SK-N-SH (cell line): ENCODE measurements around the gene CCDC106. TPM values are rescaled to one million over a fixed set of nuclear protein-coding genes. Genes with fewer than 3 reads are reported as not detected.

ENCODE experiments used
- CTCF ChIA-PET: fragments of 300-600, 350-600 bp; formaldehyde crosslinking; extraction: SDS; loops from one replicate; lab custom pipeline; 2021; lab: Yijun Ruan, JAX
- POLR2A ChIA-PET: fragments of 350-600 bp; sonication (Branson Sonifier 250); formaldehyde crosslinking; extraction: SDS; loops from one replicate; lab custom pipeline; 2020; ENCODE audit warnings: antibody characterized with exemption, inconsistent platforms; lab: Yijun Ruan, JAX
- DNase-seq: peaks from one replicate; pipeline ENCODE4 v3.0.0; 2012
- H2AFZ ChIP-seq: fragments of 200-600 bp; sonication (generic); 2 replicates; pipeline ENCODE4 v1.8.1; 2016; ENCODE audit warnings: antibody characterized with exemption, mild to moderate bottlenecking, low read depth
- H3F3A ChIP-seq: fragments of 200-600 bp; sonication (generic); replicated peaks from 2 replicates; pipeline ENCODE3; 2016; ENCODE audit warnings: antibody characterized with exemption, mild to moderate bottlenecking; ENCODE audit not compliant: insufficient read depth
- H3K27ac ChIP-seq, 2 experiments: fragments of 200-500 bp in 1 of 2; fragments of 200-600 bp in 1 of 2; sonication (Bioruptor generic) in 1 of 2; sonication (generic), shearing (Covaris generic) in 1 of 2; 2 replicates each; pipeline versions ENCODE4 v1.5.1 to v1.6.1; 2014 to 2016; ENCODE audit warnings: low read depth in 2 of 2, inconsistent platforms in 1 of 2, low read length in 1 of 2, mild to moderate bottlenecking in 1 of 2, mixed read lengths in 1 of 2
- H3K27me3 ChIP-seq: fragments of 200-600 bp; sonication (generic), shearing (Covaris generic); 2 replicates; pipeline ENCODE4 v1.6.1; 2016; ENCODE audit warnings: mixed run types; ENCODE audit not compliant: insufficient read depth
- H3K36me3 ChIP-seq, 2 experiments: fragments of 200-500 bp in 1 of 2; fragments of 200-600 bp in 1 of 2; sonication (Bioruptor generic) in 1 of 2; sonication (generic) in 1 of 2; replicated peaks in 1 of 2; 2 replicates each; pipeline versions ENCODE3 to v1.5.1; 2014 to 2016; ENCODE audit warnings: low read length in 1 of 2, mild to moderate bottlenecking in 1 of 2; ENCODE audit not compliant: insufficient read depth in 2 of 2, control insufficient read depth in 1 of 2
- H3K4me1 ChIP-seq, 2 experiments: fragments of 200-500 bp in 1 of 2; fragments of 200-600 bp in 1 of 2; sonication (Bioruptor generic) in 1 of 2; sonication (generic), shearing (Covaris generic) in 1 of 2; 2 replicates each; pipeline versions ENCODE4 v1.5.1 to v1.6.1; 2014 to 2016; ENCODE audit warnings: low read depth in 1 of 2, low read length in 1 of 2, mixed run types in 1 of 2; ENCODE audit not compliant: insufficient read depth in 2 of 2, control insufficient read depth in 1 of 2
- H3K4me2 ChIP-seq: fragments of 200-600 bp; sonication (generic), shearing (Covaris generic); 2 replicates; pipeline ENCODE4 v1.6.1; 2017; ENCODE audit warnings: mixed run types
- H3K4me3 ChIP-seq, 2 experiments: fragments of 200-500 bp in 1 of 2; fragments of 200-600 bp in 1 of 2; sonication (Bioruptor generic) in 1 of 2; sonication (generic), shearing (Covaris generic) in 1 of 2; 2 replicates each; pipeline versions ENCODE4 v1.5.1 to v1.8.1; 2014 to 2016; ENCODE audit warnings: low read depth in 2 of 2, inconsistent platforms in 1 of 2, low read length in 1 of 2, mild to moderate bottlenecking in 1 of 2, mixed read lengths in 1 of 2, moderate library complexity in 1 of 2
- H3K79me2 ChIP-seq: fragments of 200-600 bp; sonication (generic); 2 replicates; pipeline ENCODE4 v1.8.1; 2017; ENCODE audit warnings: mild to moderate bottlenecking; ENCODE audit not compliant: insufficient read depth
- H3K9ac ChIP-seq: fragments of 200-600 bp; sonication (generic); 2 replicates; pipeline ENCODE4 v1.6.1; 2017; ENCODE audit warnings: mixed run types
- H3K9me2 ChIP-seq: fragments of 200-600 bp; sonication (generic); 2 replicates; pipeline ENCODE4 v1.6.1; 2017; ENCODE audit warnings: mixed run types
- H3K9me3 ChIP-seq: fragments of 200-600 bp; sonication (generic); 2 replicates; pipeline ENCODE4 v1.6.1; 2017; ENCODE audit warnings: mixed run types, mild to moderate bottlenecking, moderate library complexity
- H4K20me1 ChIP-seq: fragments of 200-600 bp; sonication (generic); 2 replicates; pipeline ENCODE4 v1.6.1; 2017; ENCODE audit warnings: mild to moderate bottlenecking, mixed run types; ENCODE audit not compliant: insufficient read depth
- EZH2phosphoT487 ChIP-seq: fragments of 200-600 bp; sonication (generic); IDR thresholded peaks from 2 replicates; pipeline ENCODE4 v1.6.1; 2017; ENCODE audit warnings: low read depth, mixed run types, mild to moderate bottlenecking, antibody characterized with exemption, moderate library complexity, borderline replicate concordance
- FOXM1 ChIP-seq: IDR thresholded peaks from 2 replicates; pipeline ENCODE4 v1.4.0; 2012; ENCODE audit warnings: low read depth, mild to moderate bottlenecking
- GABPA ChIP-seq: IDR thresholded peaks from 2 replicates; pipeline ENCODE4 v1.4.0; 2012; ENCODE audit warnings: low read depth, mild to moderate bottlenecking
- GATA2 ChIP-seq: sonication (generic); formaldehyde crosslinking; IDR thresholded peaks from 2 replicates; pipeline ENCODE4 v1.5.0; 2020; ENCODE audit warnings: mild to moderate bottlenecking, missing genetic modification reagents
- JUND ChIP-seq: IDR thresholded peaks from 2 replicates; pipeline ENCODE4 v1.4.0; 2012
- NRF1 ChIP-seq: IDR thresholded peaks from 2 replicates; pipeline ENCODE4 v1.6.1; 2012; ENCODE audit warnings: low read depth, mild to moderate bottlenecking, low read length
- POLR2AphosphoS5 ChIP-seq: IDR thresholded peaks from 2 replicates; pipeline ENCODE4 v1.6.1; 2012; ENCODE audit warnings: low read depth, low read length
- RCOR1 ChIP-seq: fragments of 150-350 bp; IDR thresholded peaks from 2 replicates; pipeline ENCODE4 v1.6.1; 2017; ENCODE audit warnings: antibody characterized with exemption, low read length
- TAF1 ChIP-seq: IDR thresholded peaks from 2 replicates; pipeline ENCODE4 v1.6.1; 2012; ENCODE audit warnings: low read depth, mild to moderate bottlenecking, low read length, moderate library complexity, borderline replicate concordance
- YY1 ChIP-seq: IDR thresholded peaks from 2 replicates; pipeline ENCODE4 v1.4.0; 2012; ENCODE audit warnings: low read depth, mild to moderate bottlenecking
- WGBS: methylation state at CpG from one replicate; pipeline ENCODE4 v1.1.6; 2017; ENCODE audit warnings: low lambda C conversion rate; 5-methylcytosine and 5-hydroxymethylcytosine counted together
- polyA plus RNA-seq, 3 experiments: library from polyadenylated mRNA; depleted of rRNA; stranded (reverse); fragments of >200 nt; gene quantifications; 2 replicates each; pipeline ENCODE4 v1.2.3, GENCODE V29; 2012
- TF ChIP-seq, protein P1 (sequence below): fragments of 200-600 bp; sonication (generic); IDR thresholded peaks from 2 replicates; pipeline ENCODE4 v1.6.1; 2017; ENCODE audit warnings: antibody characterized with exemption, mild to moderate bottlenecking, moderate library complexity
- TF ChIP-seq, protein P2 (sequence below): IDR thresholded peaks from 2 replicates; pipeline ENCODE4 v1.6.1; 2012; ENCODE audit warnings: mild to moderate bottlenecking, low read depth, low read length, moderate library complexity
- TF ChIP-seq, protein P3 (sequence below): fragments of 150-350 bp; IDR thresholded peaks from 2 replicates; pipeline ENCODE4 v1.6.1; 2016; ENCODE audit warnings: mild to moderate bottlenecking, low read depth, low read length

The CCDC106 gene
- polyA plus RNA-seq, 1 of the 3 experiments (the other 2 are of a cell fraction): 27.1 TPM

DNA sequence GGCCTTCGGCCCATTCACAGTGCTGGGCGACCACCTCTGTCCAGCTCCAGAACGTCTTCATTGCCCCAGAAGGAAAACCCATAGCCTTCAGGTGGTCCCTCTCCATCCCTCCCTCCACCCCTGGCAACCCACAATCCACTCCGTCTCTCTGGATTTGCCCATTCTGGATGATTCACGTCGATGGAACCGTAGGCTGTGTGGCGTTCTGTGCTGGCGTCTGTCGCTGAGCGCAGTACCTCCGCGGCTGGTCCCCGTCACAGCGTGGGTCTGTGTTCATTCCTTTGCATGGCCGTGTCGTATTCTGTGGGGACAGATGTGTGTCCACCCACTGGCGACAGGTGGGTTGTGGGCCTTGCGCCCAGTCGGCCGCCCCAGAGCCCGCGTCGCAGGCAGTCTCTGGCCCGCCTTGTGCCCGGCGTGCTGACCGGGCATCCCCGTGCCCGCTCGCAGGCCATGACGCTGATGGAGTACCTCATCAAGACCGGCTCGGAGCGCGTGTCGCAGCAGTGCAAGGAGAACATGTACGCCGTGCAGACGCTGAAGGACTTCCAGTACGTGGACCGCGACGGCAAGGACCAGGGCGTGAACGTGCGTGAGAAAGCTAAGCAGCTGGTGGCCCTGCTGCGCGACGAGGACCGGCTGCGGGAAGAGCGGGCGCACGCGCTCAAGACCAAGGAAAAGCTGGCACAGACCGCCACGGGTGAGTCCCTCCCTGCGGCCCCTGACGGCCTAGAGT, 37.1 kb downstream of the CCDC106 start:
- POLR2A ChIA-PET: no interaction called here
- Histone ChIP-seq H3K79me2 (peaks cover 57% of the 10 kb centered on the region), H3K27me3 (no peaks in the 10 kb centered on the region), H3F3A (no peaks in the 10 kb centered on the region), H3K9ac (no peak overlapping the region), H3K9me3 (no peaks in the 10 kb centered on the region), H3K4me1 (no peaks in the 10 kb centered on the region), H2AFZ (no peak overlapping the region), H3K27ac (no peak overlapping the region), H3K4me3 (no peak overlapping the region), H4K20me1 (peaks cover 76% of the 10 kb centered on the region), H3K9me2 (no peaks in the 10 kb centered on the region), H3K4me2 (no peak overlapping the region), H3K36me3 (peaks cover 16 to 55% of the 10 kb centered on the region in 2 experiments)
- no peak for DNase-seq
- CTCF ChIA-PET: interaction anchor here (0.7 kb wide), 1 partner anchor 31 kb away, joined by 3 read pairs; the partner anchor contains the start of gene U2AF2
- no peak for TF ChIP-seq RCOR1
- TF ChIP-seq NRF1: no peak
- no peak for TF ChIP-seq FOXM1
- TF ChIP-seq, protein P1, sequence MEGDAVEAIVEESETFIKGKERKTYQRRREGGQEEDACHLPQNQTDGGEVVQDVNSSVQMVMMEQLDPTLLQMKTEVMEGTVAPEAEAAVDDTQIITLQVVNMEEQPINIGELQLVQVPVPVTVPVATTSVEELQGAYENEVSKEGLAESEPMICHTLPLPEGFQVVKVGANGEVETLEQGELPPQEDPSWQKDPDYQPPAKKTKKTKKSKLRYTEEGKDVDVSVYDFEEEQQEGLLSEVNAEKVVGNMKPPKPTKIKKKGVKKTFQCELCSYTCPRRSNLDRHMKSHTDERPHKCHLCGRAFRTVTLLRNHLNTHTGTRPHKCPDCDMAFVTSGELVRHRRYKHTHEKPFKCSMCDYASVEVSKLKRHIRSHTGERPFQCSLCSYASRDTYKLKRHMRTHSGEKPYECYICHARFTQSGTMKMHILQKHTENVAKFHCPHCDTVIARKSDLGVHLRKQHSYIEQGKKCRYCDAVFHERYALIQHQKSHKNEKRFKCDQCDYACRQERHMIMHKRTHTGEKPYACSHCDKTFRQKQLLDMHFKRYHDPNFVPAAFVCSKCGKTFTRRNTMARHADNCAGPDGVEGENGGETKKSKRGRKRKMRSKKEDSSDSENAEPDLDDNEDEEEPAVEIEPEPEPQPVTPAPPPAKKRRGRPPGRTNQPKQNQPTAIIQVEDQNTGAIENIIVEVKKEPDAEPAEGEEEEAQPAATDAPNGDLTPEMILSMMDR: no peak
- TF ChIP-seq GABPA: no peak
- no peak for TF ChIP-seq POLR2AphosphoS5
- no peak for TF ChIP-seq EZH2phosphoT487
- 97% methylated on average over 46 of the region's 60 CpGs for WGBS

DNA sequence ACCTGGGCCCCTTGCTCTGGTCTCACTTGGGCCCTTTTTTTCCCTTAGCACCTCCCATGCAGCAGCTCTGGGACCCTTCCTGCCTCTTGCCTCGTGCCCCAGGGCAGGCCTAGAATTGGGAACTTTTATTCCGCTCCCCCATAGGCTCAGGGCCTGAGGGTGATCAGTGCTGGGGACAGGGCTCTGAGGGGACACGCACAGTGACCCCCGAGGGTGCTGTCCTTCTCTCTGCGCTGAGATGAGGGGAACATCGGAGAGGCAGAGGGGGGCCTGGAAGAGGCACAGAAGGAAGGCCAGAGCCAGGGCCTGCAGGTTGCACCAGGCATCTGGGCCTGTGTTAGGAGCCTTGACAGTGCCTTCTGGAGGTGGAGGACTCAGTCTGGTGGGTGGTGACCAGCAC, 37.8 kb downstream of the CCDC106 start:
- Histone ChIP-seq H3K9ac (no peak overlapping the region), H3K79me2 (peaks cover 56% of the 10 kb centered on the region), H3K4me3 (no peak overlapping the region), H3K9me2 (no peaks in the 10 kb centered on the region), H3K27me3 (no peaks in the 10 kb centered on the region), H4K20me1 (peaks cover 69% of the 10 kb centered on the region), H2AFZ (no peak overlapping the region), H3K4me1 (no peaks in the 10 kb centered on the region), H3K27ac (no peak overlapping the region), H3K36me3 (peaks cover 16 to 57% of the 10 kb centered on the region in 2 experiments), H3F3A (no peaks in the 10 kb centered on the region), H3K4me2 (no peak overlapping the region), H3K9me3 (no peaks in the 10 kb centered on the region)
- TF ChIP-seq FOXM1 (no peak), TAF1 (no peak), JUND (no peak), YY1 (no peak), GATA2 (CRISPR knock-in tag) (no peak)
- TF ChIP-seq, protein P2, sequence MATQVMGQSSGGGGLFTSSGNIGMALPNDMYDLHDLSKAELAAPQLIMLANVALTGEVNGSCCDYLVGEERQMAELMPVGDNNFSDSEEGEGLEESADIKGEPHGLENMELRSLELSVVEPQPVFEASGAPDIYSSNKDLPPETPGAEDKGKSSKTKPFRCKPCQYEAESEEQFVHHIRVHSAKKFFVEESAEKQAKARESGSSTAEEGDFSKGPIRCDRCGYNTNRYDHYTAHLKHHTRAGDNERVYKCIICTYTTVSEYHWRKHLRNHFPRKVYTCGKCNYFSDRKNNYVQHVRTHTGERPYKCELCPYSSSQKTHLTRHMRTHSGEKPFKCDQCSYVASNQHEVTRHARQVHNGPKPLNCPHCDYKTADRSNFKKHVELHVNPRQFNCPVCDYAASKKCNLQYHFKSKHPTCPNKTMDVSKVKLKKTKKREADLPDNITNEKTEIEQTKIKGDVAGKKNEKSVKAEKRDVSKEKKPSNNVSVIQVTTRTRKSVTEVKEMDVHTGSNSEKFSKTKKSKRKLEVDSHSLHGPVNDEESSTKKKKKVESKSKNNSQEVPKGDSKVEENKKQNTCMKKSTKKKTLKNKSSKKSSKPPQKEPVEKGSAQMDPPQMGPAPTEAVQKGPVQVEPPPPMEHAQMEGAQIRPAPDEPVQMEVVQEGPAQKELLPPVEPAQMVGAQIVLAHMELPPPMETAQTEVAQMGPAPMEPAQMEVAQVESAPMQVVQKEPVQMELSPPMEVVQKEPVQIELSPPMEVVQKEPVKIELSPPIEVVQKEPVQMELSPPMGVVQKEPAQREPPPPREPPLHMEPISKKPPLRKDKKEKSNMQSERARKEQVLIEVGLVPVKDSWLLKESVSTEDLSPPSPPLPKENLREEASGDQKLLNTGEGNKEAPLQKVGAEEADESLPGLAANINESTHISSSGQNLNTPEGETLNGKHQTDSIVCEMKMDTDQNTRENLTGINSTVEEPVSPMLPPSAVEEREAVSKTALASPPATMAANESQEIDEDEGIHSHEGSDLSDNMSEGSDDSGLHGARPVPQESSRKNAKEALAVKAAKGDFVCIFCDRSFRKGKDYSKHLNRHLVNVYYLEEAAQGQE: no peak
- TF ChIP-seq, protein P3, sequence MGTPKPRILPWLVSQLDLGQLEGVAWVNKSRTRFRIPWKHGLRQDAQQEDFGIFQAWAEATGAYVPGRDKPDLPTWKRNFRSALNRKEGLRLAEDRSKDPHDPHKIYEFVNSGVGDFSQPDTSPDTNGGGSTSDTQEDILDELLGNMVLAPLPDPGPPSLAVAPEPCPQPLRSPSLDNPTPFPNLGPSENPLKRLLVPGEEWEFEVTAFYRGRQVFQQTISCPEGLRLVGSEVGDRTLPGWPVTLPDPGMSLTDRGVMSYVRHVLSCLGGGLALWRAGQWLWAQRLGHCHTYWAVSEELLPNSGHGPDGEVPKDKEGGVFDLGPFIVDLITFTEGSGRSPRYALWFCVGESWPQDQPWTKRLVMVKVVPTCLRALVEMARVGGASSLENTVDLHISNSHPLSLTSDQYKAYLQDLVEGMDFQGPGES: no peak
- DNase-seq: no peak
- ChIA-PET POLR2A (no interaction called here), CTCF (no interaction called here)
- WGBS: 96% methylated on average over 6 of the region's 6 CpGs
